Progenitor cell of endocrine pancreas (in vitro differentiated cells): ENCODE results near the gene CLPSL1. TPM values are rescaled to one million over a fixed set of nuclear protein-coding genes. Genes with fewer than 3 reads are reported as not detected.
"Not testable (repeated sequence)": the region's sequence is repeated elsewhere in the genome, so short reads cannot be mapped to it uniquely, and the experiment has no call there.

ENCODE experiments used
- DNase-seq: peaks from one replicate; pipeline ENCODE4 v3.0.0; 2021; ENCODE audit warnings: low spot score; ENCODE audit not compliant: unreplicated experiment
- H3K27ac Mint-ChIP-seq: 2 replicates; pipeline ENCODE4 v1.8.0; 2021; ENCODE audit warnings: mild to moderate bottlenecking, moderate library complexity, mixed read lengths
- H3K27me3 Mint-ChIP-seq: 2 replicates; pipeline ENCODE4 v1.8.0; 2021; ENCODE audit warnings: mixed read lengths
- H3K36me3 Mint-ChIP-seq: 2 replicates; pipeline ENCODE4 v1.8.0; 2022; ENCODE audit warnings: mixed read lengths; ENCODE audit not compliant: insufficient read depth
- H3K4me1 Mint-ChIP-seq: 2 replicates; pipeline ENCODE4 v1.8.0; 2021; ENCODE audit warnings: low read depth, mixed read lengths
- H3K4me3 Mint-ChIP-seq: 2 replicates; pipeline ENCODE4 v1.8.0; 2021; ENCODE audit warnings: low read depth, mild to moderate bottlenecking, moderate library complexity, mixed read lengths
- H3K9me3 Mint-ChIP-seq: 2 replicates; pipeline ENCODE4 v1.8.0; 2021; ENCODE audit warnings: low read depth, mixed read lengths
- CTCF ChIP-seq: fragments of 200-600 bp; sonication (generic); IDR thresholded peaks from one replicate; pipeline ENCODE4 v1.5.0; 2021; ENCODE audit warnings: antibody characterized with exemption, mild to moderate bottlenecking; ENCODE audit not compliant: unreplicated experiment
- long read RNA-seq: library from polyadenylated mRNA; unstranded; transcript quantifications from one replicate; pipeline ENCODE4 v2.0.0, GENCODE V29; 2020
- total RNA-seq: library from RNA; stranded (reverse); gene quantifications from 2 replicates; pipeline ENCODE4 v1.2.1, GENCODE V29; 2021

Gene CLPSL1
- total RNA-seq: not detected in 2 replicates
- long read RNA-seq: 0 reads

DNA sequence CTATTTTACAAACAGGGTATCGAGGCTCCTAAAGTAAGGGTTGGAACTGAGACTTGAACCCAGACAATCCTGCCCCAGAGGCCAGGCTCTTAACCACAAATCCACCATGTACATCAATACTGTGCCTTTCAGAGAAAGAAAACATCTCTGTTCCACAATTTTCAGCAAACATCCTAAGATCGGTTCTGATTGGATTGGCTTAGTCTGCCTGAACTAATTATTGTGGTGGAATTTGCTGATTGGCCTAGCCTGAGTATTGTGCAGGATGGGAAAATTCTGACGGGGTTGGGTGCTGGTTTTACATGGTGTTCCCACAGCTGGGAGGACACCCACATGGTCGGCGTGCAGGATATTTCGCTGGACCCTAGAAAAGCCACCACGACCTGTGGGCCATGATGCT lies at the start of gene CLPSL1:
TSS of gene CLPSL1 (plus strand) at position 301 of the 400 bp plus-strand sequence. CDS start at position 393, 92 bp downstream.
- H3K9me3 Mint-ChIP-seq: no peaks in the 10 kb centered on the region
- no peak for TF ChIP-seq CTCF
- no peak within 1 kb of the TSS for H3K27ac Mint-ChIP-seq
- H3K27me3 Mint-ChIP-seq: peaks cover 28% of the 10 kb centered on the region
- no peak within 1 kb of the TSS for H3K4me3 Mint-ChIP-seq
- H3K4me1 Mint-ChIP-seq: peaks cover 6% of the 10 kb centered on the region
- no peak for DNase-seq
- H3K36me3 Mint-ChIP-seq: no peaks in the 10 kb centered on the region

DNA sequence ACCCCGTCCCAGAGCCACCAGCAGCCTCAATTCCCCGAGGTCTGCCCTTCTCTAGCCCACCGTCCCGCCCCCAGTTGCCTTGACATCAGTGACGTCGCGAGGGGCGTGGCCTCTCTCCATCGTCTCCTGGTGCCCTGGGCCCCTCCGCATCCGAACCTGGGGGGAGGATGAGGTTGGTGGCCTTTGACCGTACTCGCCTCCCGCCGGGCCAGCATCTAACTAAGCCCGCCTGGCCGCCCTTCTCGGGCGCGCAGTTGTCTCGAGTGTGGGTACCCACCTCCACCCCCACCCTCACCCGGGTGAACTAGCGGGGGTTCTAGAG lies 49.4 kb upstream of the CLPSL1 start:
- DNase-seq: peak; percentile 77
- peaks cover 29% of the 10 kb centered on the region for H3K27me3 Mint-ChIP-seq
- H3K4me1 Mint-ChIP-seq: peaks cover 24% of the 10 kb centered on the region
- H3K27ac Mint-ChIP-seq: peak overlapping the region; percentile 80
- H3K9me3 Mint-ChIP-seq: no peaks in the 10 kb centered on the region
- peak overlapping the region; percentile 84 for H3K4me3 Mint-ChIP-seq
- no peak for TF ChIP-seq CTCF
- no peaks in the 10 kb centered on the region for H3K36me3 Mint-ChIP-seq

GRCh38 chr6:35731736-35732532 lies 48.9 kb upstream of the CLPSL1 start:
- Mint-ChIP-seq H3K27me3 (peaks cover 24% of the 10 kb centered on the region), H3K36me3 (no peaks in the 10 kb centered on the region), H3K4me3 (peak overlapping the region; percentile 84), H3K27ac (peak overlapping the region; percentile 80), H3K4me1 (peaks cover 18% of the 10 kb centered on the region), H3K9me3 (no peaks in the 10 kb centered on the region)
- DNase-seq: peak; percentile 68
- peak; percentile 35 for TF ChIP-seq CTCF

- H3K9me3 Mint-ChIP-seq: no peaks in the 10 kb centered on the region
- H3K4me1 Mint-ChIP-seq: peaks cover 11% of the 10 kb centered on the region
- H3K36me3 Mint-ChIP-seq: no peaks in the 10 kb centered on the region
- H3K27me3 Mint-ChIP-seq: peaks cover 13% of the 10 kb centered on the region
- no peak overlapping the region for H3K27ac Mint-ChIP-seq
- no peak overlapping the region for H3K4me3 Mint-ChIP-seq
- TF ChIP-seq CTCF: no peak
- DNase-seq: no peak
Observed at GRCh38 chr6:35733633-35734032, 47.2 kb upstream of the CLPSL1 start.

DNA sequence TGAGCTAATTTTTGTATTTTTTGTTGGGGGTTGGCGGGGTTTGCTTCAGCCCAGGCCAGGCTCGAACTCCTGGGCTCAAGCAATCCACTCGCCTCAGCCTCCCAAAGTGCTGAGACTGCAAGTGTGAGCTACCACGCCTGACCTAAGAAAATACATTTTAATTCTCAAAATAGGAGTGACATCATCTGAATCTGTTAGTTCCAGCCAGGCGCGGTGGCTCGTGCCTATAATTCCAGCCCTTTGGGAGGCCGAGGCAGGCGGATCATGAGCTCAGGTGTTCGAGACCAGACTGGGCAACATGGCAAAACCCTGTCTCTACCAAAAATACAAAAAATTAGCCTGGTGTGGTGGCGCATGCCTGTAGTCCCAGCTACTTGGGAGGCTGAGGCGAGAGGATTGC lies 46.5 kb upstream of the CLPSL1 start:
- H3K27ac Mint-ChIP-seq, H3K27me3 Mint-ChIP-seq, H3K9me3 Mint-ChIP-seq, H3K36me3 Mint-ChIP-seq, H3K4me1 Mint-ChIP-seq, H3K4me3 Mint-ChIP-seq, DNase-seq: not testable (repeated sequence)

DNA sequence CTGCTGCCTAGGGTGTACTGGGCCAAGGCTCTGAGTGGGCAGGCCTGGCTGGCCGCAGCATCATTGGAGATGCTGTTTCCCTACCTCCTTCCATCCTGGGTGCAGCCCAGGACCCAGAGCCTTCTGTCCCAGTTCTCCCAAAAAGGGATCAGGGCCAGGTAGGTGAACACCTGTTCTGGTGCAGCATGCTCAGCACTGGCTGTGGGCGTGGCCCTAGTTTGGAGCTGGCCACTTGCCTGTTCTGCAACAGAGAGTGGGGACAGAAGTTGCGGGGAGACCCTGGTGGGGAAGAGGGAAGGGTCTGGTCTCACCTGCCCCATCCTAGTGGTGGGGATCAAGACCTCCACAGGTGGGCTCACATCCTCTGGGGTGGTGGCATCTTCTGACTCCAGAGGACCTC lies 45.4 kb upstream of the CLPSL1 start:
- no peak for DNase-seq
- no peaks in the 10 kb centered on the region for H3K36me3 Mint-ChIP-seq
- TF ChIP-seq CTCF: no peak
- H3K4me3 Mint-ChIP-seq: no peak overlapping the region
- H3K9me3 Mint-ChIP-seq: no peaks in the 10 kb centered on the region
- H3K27me3 Mint-ChIP-seq: peaks cover 4% of the 10 kb centered on the region
- peaks cover 12% of the 10 kb centered on the region for H3K4me1 Mint-ChIP-seq
- no peak overlapping the region for H3K27ac Mint-ChIP-seq
